ENCODE data around the gene JAM2.
"Not testable (repeated sequence)": the region's sequence is repeated elsewhere in the genome, so short reads cannot be mapped to it uniquely, and the experiment has no call there.

JAM2 gene, protein sequence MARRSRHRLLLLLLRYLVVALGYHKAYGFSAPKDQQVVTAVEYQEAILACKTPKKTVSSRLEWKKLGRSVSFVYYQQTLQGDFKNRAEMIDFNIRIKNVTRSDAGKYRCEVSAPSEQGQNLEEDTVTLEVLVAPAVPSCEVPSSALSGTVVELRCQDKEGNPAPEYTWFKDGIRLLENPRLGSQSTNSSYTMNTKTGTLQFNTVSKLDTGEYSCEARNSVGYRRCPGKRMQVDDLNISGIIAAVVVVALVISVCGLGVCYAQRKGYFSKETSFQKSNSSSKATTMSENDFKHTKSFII

DNA sequence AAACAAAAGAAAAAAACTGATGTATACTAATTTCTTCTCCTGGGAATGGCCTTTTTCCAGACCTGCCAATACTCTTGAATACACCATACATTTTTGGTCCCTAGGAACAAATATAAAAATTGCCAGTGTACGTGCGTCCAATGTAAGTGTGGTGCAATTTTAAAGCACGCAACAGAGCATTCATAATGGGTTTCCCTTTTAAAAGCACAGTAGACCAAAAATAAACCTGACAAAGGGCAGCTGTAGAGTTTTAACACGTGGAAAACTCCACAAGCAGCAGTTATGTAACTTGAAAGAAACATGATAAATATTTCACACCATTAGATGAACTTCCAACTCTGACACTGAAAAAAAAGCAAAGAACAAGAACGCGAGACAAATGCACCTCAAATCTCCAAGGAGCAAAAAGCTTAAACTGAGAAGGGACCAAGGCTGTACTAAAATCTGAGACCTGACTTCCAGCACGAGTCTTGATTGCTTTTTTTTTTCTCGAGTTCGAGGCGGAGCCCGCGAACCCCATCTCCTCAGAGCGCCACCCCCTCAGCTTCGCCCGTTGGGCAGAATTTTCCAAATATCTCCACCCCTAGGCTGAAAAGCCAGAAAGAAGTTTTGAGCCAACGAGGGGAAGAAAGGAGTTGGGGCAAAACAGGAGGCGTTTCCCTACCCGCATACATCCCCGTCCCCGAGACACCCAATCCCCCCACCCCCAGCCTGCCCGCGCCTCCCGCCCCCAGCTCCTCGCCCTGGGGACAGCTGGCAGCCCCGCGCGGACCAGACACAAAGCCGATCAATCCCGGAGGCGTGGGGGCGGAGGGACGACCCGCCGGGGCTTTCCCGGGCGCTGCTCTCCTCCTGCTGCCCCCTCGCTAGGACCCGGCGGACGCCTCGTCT is at the start of gene JAM2:
TSS of gene JAM2 (plus strand) at position 599 of the 891 bp plus-strand sequence. CDS start 564 bp downstream, outside the sequence.
- peak; percentile 31 for DNase-seq

- DNase-seq: no peak
Observed at GRCh38 chr21:25589887-25590286, 49.2 kb upstream of the JAM2 start.

GRCh38 chr21:25607151-25608043 is 31.7 kb upstream of the JAM2 start, which contains the start of gene MRPL39:
Gene MRPL39 (minus strand): TSS chr21:25607481. CDS start chr21:25607475, 6 bp downstream.
- peak; percentile 86 for DNase-seq

GRCh38 chr21:25608044-25608737 is 30.9 kb upstream of the JAM2 start:
- peak; percentile 82 for DNase-seq

- DNase-seq: no peak
Observed at GRCh38 chr21:25614441-25614840, 24.6 kb upstream of the JAM2 start.

- no peak for DNase-seq
Observed at GRCh38 chr21:25615880-25616279, 23.2 kb upstream of the JAM2 start.

- no peak for DNase-seq
Observed at GRCh38 chr21:25619198-25619597, 19.9 kb upstream of the JAM2 start.

GRCh38 chr21:25624511-25624910 is 14.5 kb upstream of the JAM2 start:
- no peak for DNase-seq

DNA sequence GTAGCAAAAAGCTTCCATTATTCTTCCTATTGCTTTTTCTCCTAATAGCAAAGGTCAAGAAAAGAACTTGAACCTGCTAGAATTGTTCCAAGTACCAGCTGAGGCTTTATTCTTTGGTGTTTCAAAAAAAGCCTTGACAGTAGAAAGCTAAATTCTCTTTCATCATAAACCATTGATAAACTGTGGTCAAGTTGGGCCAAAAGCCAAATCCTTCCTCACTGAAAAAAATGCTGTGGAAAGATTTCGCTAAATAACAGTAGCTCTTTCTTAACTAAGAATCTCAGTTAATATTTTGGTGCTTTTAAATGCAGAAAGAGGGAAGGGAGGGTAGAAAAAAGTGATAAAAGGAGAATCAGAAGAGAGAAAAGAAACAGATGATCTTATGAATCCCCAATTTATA is 14.0 kb upstream of the JAM2 start:
- DNase-seq: no peak

GRCh38 chr21:25625776-25626555 is 13.1 kb upstream of the JAM2 start:
- not testable (repeated sequence) for DNase-seq

GRCh38 chr21:25626757-25627156 is 12.3 kb upstream of the JAM2 start:
- no peak for DNase-seq

GRCh38 chr21:25632296-25632695 is 6.8 kb upstream of the JAM2 start:
- no peak for DNase-seq

- no peak for DNase-seq
Observed at GRCh38 chr21:25635310-25635709, 3.7 kb upstream of the JAM2 start.

DNA sequence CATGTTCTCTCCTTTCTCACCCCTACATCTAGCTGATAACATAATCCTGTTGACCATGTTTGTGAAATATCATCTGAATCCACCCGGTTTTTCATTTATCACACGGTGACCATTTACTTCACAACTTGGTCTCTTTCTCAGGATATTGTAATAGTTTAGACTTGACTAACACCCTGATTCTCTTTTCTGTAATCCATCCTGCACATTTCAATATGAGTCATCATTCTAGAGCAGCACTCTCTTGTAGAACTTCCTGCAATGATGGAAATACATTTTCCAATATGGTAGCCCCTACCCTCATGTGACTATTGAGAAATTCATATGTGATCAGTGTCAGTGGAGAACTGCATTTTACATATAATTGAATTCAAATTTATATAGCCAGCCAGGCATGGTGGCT is 2.3 kb upstream of the JAM2 start:
- no peak for DNase-seq

- DNase-seq: no peak
Observed at GRCh38 chr21:25637851-25638659, 1.0 kb upstream of the JAM2 start.

DNA sequence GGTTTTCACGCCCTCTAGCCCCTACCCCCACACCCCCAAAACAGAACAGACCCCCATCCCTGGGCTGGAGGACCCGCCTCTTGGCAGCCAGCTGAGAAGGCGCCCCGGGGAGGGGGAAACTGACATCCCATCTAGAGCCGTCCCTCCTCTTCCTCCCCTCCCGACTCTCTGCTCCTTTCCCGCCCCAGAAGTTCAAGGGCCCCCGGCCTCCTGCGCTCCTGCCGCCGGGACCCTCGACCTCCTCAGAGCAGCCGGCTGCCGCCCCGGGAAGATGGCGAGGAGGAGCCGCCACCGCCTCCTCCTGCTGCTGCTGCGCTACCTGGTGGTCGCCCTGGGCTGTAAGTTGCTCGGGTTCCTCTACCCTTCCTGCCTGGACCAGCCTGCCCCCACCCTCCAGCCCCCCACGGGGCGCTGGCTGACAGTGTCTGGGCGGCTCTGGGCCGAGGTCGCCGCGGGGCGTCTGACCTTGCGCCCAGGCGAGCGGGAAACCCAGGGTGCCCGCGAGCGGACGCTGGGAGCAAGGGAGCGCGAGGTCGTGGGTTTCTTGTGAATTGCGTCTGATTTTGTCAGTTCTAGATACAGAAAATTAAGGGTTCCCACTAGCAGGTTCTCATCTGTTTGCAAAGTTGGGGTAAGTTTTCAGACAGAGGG is 618 bp downstream of the JAM2 start:
- DNase-seq: peak; percentile 57

GRCh38 chr21:25640202-25640942 is 1.3 kb downstream of the JAM2 start:
- peak; percentile 5 for DNase-seq

GRCh38 chr21:25640943-25641292 is 1.9 kb downstream of the JAM2 start:
- DNase-seq: no peak

GRCh38 chr21:25643486-25643885 is 4.4 kb downstream of the JAM2 start:
- DNase-seq: no peak

Data from CD4-positive, alpha-beta T cell treated with Interleukin-6 for 4 hours (primary cell).